ENCODE results near the gene ZNRD2.

GRCh38 chr11:65609229-65609628, 39.0 kb downstream of the ZNRD2 start:
- no peak for TF ChIP-seq YY1 (IDR thresholded peaks at IDR 0.05; ENCODE audit: insufficient read depth, insufficient read length)
- no peak for TF ChIP-seq ZNF274 (IDR thresholded peaks at IDR 0.05; ENCODE audit: low read depth, low read length)
